ENCODE data around the gene SUGCT.

The SUGCT gene

DNA sequence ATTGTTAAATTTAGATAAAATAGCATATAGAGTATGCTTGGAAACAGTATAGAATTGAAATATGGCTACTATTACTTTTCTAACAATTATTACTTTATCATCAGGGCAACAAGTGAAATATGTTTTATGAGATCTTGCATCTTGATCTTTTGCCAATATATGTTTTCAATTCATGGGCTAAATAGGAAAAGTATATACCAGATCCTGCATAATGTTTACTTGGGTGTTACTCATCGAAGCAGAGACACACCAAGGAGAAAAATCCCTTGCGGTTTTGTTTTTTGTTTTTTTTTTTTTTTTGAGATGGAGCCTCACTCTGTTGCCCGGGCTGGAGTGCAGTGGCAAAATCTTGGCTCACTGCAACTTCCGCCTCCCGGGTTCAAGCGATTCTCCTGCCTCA lies 541.4 kb downstream of the SUGCT start:
- TF ChIP-seq, protein P1, sequence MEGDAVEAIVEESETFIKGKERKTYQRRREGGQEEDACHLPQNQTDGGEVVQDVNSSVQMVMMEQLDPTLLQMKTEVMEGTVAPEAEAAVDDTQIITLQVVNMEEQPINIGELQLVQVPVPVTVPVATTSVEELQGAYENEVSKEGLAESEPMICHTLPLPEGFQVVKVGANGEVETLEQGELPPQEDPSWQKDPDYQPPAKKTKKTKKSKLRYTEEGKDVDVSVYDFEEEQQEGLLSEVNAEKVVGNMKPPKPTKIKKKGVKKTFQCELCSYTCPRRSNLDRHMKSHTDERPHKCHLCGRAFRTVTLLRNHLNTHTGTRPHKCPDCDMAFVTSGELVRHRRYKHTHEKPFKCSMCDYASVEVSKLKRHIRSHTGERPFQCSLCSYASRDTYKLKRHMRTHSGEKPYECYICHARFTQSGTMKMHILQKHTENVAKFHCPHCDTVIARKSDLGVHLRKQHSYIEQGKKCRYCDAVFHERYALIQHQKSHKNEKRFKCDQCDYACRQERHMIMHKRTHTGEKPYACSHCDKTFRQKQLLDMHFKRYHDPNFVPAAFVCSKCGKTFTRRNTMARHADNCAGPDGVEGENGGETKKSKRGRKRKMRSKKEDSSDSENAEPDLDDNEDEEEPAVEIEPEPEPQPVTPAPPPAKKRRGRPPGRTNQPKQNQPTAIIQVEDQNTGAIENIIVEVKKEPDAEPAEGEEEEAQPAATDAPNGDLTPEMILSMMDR (IDR thresholded peaks at IDR 0.05; ENCODE audit: extremely low read depth, insufficient read depth, missing control alignments), result no peak
- no peak for DNase-seq (ENCODE audit: low spot score)
- in situ Hi-C loops (cut with MboI; ENCODE audit: low pct_unique_long_range_greater_than_20kb, low sequenced_read_pairs, unreplicated experiment), result no loop called here

DNA sequence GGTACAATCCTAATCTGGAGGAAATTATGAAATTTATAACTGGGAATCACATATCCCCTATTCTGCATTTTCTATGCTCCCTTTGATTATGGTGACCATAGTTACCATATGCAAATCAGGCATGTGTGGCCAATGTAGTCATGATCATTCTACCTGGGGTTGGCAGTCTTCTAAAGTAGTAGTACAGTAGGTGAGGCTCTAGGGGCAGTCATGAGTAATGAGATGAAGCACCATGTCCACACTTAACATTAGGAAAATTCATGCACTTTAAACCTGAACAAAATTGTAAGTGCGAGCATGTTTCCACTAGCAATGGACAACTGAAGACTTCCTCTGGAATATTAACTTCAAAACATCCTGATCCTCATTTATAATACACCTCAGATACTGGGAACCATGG lies 545.9 kb downstream of the SUGCT start:
- in situ Hi-C loops (cut with MboI; ENCODE audit: low pct_unique_long_range_greater_than_20kb, low sequenced_read_pairs, unreplicated experiment), result no loop called here
- no peak for DNase-seq (ENCODE audit: low spot score)
- TF ChIP-seq, protein P1 (IDR thresholded peaks at IDR 0.05; ENCODE audit: extremely low read depth, insufficient read depth, missing control alignments), result peak; percentile 27

DNA sequence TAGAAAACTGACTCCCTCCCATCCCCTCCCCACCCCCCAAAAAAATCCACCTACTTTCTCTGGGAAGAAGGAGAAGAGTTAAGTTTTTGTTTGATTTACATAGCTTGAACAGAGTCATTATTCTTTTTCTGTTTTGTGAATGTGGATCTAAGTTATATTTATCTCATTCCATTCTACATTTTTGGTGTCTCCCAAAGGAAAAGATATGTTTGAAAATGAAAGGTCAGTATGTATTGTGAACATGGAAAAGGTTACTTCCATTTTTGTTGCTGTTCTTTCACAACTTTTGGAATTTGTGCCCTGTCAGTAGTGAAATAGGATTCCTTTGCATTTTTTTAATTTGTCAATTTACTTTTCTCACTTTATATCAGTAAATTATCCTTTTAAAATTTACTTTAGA lies 547.9 kb downstream of the SUGCT start:
- TF ChIP-seq, protein P1 (IDR thresholded peaks at IDR 0.05; ENCODE audit: extremely low read depth, insufficient read depth, missing control alignments), result no peak
- in situ Hi-C loops (cut with MboI; ENCODE audit: low pct_unique_long_range_greater_than_20kb, low sequenced_read_pairs, unreplicated experiment), result no loop called here
- DNase-seq (ENCODE audit: low spot score), result no peak

DNA sequence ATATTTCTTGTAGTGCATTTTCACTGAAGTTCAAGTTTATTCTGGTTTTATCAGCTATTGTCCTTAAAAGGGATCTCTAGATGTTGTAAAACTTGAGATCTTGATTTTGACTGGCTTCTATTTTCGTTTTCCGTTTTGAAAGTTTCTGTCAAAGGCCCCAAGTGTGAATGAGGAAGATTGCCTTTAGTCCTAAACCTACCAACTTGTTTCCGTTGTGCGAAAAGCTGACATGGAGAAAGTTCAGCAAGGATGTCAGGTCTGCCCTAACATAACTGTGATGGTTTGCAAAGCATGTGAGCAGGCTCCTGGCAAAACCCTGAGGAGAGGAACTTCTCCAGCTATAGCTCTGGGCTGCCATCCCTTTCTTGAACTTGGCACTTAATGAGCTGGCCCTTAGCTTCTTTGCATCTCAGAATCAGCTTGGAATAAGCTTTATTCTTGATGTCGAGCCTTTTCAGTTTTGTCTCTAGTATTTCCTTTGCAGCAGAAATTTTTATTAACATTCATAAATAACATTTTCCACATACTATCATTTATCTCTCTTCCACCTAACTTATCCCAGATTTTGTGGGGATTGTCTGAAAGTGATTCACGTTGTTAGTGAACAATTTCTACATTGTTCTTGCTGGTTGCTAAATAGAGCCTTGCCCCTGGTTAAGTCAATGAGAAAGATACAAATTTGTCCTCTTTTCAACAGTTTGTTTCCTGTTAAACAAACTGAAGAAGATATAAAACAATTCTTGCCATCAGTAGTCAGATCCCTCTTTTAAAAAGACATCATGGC lies 559.4 kb downstream of the SUGCT start:
- in situ Hi-C loops (cut with MboI; ENCODE audit: low pct_unique_long_range_greater_than_20kb, low sequenced_read_pairs, unreplicated experiment), result no loop called here
- TF ChIP-seq, protein P1 (IDR thresholded peaks at IDR 0.05; ENCODE audit: extremely low read depth, insufficient read depth, missing control alignments), result no peak
- no peak for DNase-seq (ENCODE audit: low spot score)

DNA sequence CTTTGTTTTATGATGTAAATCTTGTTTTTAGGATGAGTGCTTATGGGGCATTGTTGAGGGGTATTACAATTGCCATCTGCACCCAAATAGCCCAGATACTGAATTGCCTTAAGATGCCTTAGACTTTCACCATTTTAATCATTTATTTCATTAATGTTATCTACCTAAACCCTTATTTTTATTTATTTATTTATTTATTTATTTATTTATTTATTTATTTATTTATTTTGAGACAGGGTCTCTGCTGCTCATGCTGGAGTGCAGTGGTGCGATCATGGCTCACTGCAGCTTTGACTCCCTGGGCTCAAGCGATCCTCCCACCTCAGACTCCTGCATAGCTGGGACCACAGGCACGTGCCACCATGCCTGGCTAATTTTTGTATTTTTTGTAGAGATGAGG lies 560.2 kb downstream of the SUGCT start:
- in situ Hi-C loops (cut with MboI; ENCODE audit: low pct_unique_long_range_greater_than_20kb, low sequenced_read_pairs, unreplicated experiment), result no loop called here
- TF ChIP-seq, protein P1 (IDR thresholded peaks at IDR 0.05; ENCODE audit: extremely low read depth, insufficient read depth, missing control alignments), result no peak
- DNase-seq (ENCODE audit: low spot score), result no peak

DNA sequence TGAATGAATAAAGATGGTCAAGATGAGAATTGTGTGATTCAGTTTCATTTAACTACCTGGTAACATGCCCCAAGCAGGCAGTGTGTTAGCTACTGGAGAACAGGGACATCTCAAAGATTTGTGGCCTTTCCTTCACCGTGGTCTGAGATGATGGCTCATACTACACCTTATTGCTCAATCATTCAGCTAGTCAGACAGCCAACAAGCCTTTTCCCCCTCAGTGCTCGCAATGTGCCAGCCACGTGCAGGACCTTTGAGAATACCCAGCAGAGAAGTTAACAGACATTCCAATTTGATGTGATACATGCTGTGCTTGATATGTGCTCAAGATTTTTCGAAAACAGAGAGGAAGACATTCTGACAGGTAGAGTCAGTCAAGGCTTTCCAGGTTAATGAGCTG lies 562.8 kb downstream of the SUGCT start:
- TF ChIP-seq, protein P1 (IDR thresholded peaks at IDR 0.05; ENCODE audit: extremely low read depth, insufficient read depth, missing control alignments), result no peak
- in situ Hi-C loops (cut with MboI; ENCODE audit: low pct_unique_long_range_greater_than_20kb, low sequenced_read_pairs, unreplicated experiment), result no loop called here

More for the DNA sequence above, 562.8 kb downstream of the SUGCT start:
- DNase-seq (ENCODE audit: low spot score), result no peak

Measured in GM13977 (cell line).